GM12878 (cell line): Measurements from ENCODE around the gene SLIT1. TPM values are rescaled to one million over a fixed set of nuclear protein-coding genes. Genes with fewer than 3 reads are reported as not detected.
A peak's percentile ranks its signal among the peaks of the same experiment; 100 is the strongest.

Source experiments
- ATAC-seq: fragments of 200-7000 bp; cut with Tn5 transposase; 3 replicates; pipeline ENCODE4 v1.9.1; 2020; ENCODE audit warnings: mild to moderate bottlenecking, moderate library complexity
- Bru-seq: library from RNA; stranded (reverse); fragments of 400-500 nt; gene quantifications from one replicate; lab custom pipeline; 2021; lab: Mats Ljungman, UMichigan
- BruChase-seq, 2 experiments: library from RNA; stranded (reverse); fragments of 400-500 nt; gene quantifications; one replicate each; lab custom pipeline; 2021; lab: Mats Ljungman, UMichigan
- BruUV-seq: library from RNA; stranded (reverse); fragments of 400-500 nt; replicated peaks from 2 replicates; lab custom pipeline; 2021; lab: Mats Ljungman, UMichigan
- CTCF ChIA-PET: fragments of 300-600 bp; sonication (Branson Sonifier 250); formaldehyde crosslinking; extraction: SDS; loops from one replicate; lab custom pipeline; 2021; ENCODE audit warnings: inconsistent platforms; lab: Yijun Ruan, JAX
- POLR2A ChIA-PET: fragments of 350-600 bp; formaldehyde crosslinking; extraction: SDS; loops from one replicate; lab custom pipeline; 2021; ENCODE audit warnings: inconsistent platforms; lab: Charles Lee
- RAD21 ChIA-PET: fragments of 300-600 bp; sonication (Branson Sonifier 250); formaldehyde crosslinking; loops from one replicate; lab custom pipeline; 2023; ENCODE audit warnings: antibody characterized with exemption; ENCODE audit not compliant: unreplicated experiment; lab: Charles Lee
- SMC1A ChIA-PET: fragments of 300-600 bp; sonication (Branson Sonifier 250); formaldehyde crosslinking; loops from one replicate; lab custom pipeline; 2023; ENCODE audit not compliant: unreplicated experiment, uncharacterized antibody; lab: Charles Lee
- DNase-seq: peaks from one replicate; pipeline ENCODE4 v3.0.0-alpha.2; 2011; ENCODE audit warnings: low read depth, low spot score
- FAIRE-seq: peaks from 3 replicates; lab custom pipeline; 2011; peaks lifted over from hg19 to GRCh38; lab: Jason Lieb, UNC
- H2AFZ ChIP-seq: 2 replicates; pipeline ENCODE4 v1.6.0; 2011; ENCODE audit warnings: low read depth, low read length, control low read depth; ENCODE audit not compliant: control insufficient read depth
- H3K27ac ChIP-seq: 2 replicates; pipeline ENCODE4 v1.5.1; 2011; ENCODE audit warnings: control low read depth; ENCODE audit not compliant: control insufficient read depth, insufficient read depth
- H3K27me3 ChIP-seq, 2 experiments: replicated peaks in 1 of 2; 2 replicates each; pipeline versions ENCODE4 v1.6.0 to v1.6.1; 2011; ENCODE audit warnings: low read length in 1 of 2; ENCODE audit not compliant: control insufficient read depth in 2 of 2, insufficient read depth in 2 of 2
- H3K36me3 ChIP-seq, 2 experiments: 2 replicates each; pipeline ENCODE4 v1.5.1; 2011; ENCODE audit warnings: low read length in 1 of 2; ENCODE audit not compliant: control insufficient read depth in 2 of 2, insufficient read depth in 2 of 2
- H3K4me1 ChIP-seq: 2 replicates; pipeline ENCODE4 v1.6.1; 2011; ENCODE audit warnings: mild to moderate bottlenecking, low read length, moderate library complexity, mixed read lengths; ENCODE audit not compliant: control insufficient read depth, insufficient read depth
- H3K4me2 ChIP-seq: 2 replicates; pipeline ENCODE4 v1.6.0; 2011; ENCODE audit warnings: control low read depth; ENCODE audit not compliant: control insufficient read depth, insufficient read depth
- H3K4me3 ChIP-seq: fragments of 200-600 bp; sonication (generic); 2 replicates; pipeline ENCODE4 v1.5.1; 2016
- H3K79me2 ChIP-seq: 2 replicates; pipeline ENCODE4 v1.6.0; 2011; ENCODE audit warnings: low read length; ENCODE audit not compliant: control insufficient read depth, insufficient read depth
- H3K9ac ChIP-seq: 2 replicates; pipeline ENCODE4 v1.8.0; 2011; ENCODE audit warnings: low read length, control low read depth, mixed read lengths; ENCODE audit not compliant: control insufficient read depth, insufficient read depth
- H3K9me3 ChIP-seq: replicated peaks from 3 replicates; pipeline ENCODE4 v1.5.1; 2011; ENCODE audit warnings: mild to moderate bottlenecking, low read length; ENCODE audit not compliant: control insufficient read depth, insufficient read depth
- H4K20me1 ChIP-seq: 2 replicates; pipeline ENCODE4 v1.6.0; 2011; ENCODE audit not compliant: control insufficient read depth, insufficient read depth
- POLR2A ChIP-seq: IDR thresholded peaks from 2 replicates; pipeline ENCODE4 v1.6.1; 2011; ENCODE audit warnings: low read depth, mild to moderate bottlenecking, low read length
- ZBTB40 ChIP-seq: fragments of 450-650 bp; IDR thresholded peaks from 2 replicates; pipeline ENCODE4 v1.6.1; 2016; ENCODE audit warnings: mild to moderate bottlenecking, moderate library complexity, borderline replicate concordance
- WGBS: methylation state at CpG from one replicate; pipeline ENCODE4 v1.1.6; 2016; ENCODE audit warnings: low lambda C conversion rate; ENCODE audit not compliant: insufficient replicate concordance, insufficient coverage; ENCODE audit errors: missing lambda C conversion rate; 5-methylcytosine and 5-hydroxymethylcytosine counted together
- in situ Hi-C: fragments of 300-500 bp; cut with MboI; formaldehyde crosslinking; loops from 9 replicates; pipeline ENCODE4 v1.14.3; 2018; ENCODE audit warnings: mixed read lengths
- intact Hi-C: fragments of 100-400 bp; cut with micrococcal nuclease; formaldehyde crosslinking; loops from one replicate; pipeline ENCODE4 v1.14.2; 2022; ENCODE audit not compliant: unreplicated experiment
- long read RNA-seq, 2 experiments: library from polyadenylated mRNA; unstranded; transcript quantifications; one replicate each; pipeline ENCODE4 v2.0.0, GENCODE V29; 2019 to 2020
- polyA minus RNA-seq, 3 experiments: library from RNA; depleted of rRNA, polyadenylated mRNA; stranded (reverse); fragments of >200 nt; gene quantifications; 2 replicates each; pipeline ENCODE4 v1.2.3, GENCODE V29; 2011
- polyA plus RNA-seq, 11 experiments: library from polyadenylated mRNA; depleted of rRNA in 4 of 11; unstranded in 6 of 11; stranded (reverse) in 5 of 11; fragments of >200 nt; fragmentation: Nextera tagmentation in 4 of 11; fragmentation: Illumina TruSeq in 1 of 11; extraction: Ambion mirVana in 4 of 11; extraction: Trizol in 1 of 11; gene quantifications; 1 replicate in 1 of 11; 2 replicates in 10 of 11; pipeline versions ENCODE4 v1.2.1 to v1.2.3, GENCODE V29; 2011 to 2016; ENCODE audit warnings: inconsistent platforms in 2 of 11, missing spikeins in 2 of 11, low read depth in 1 of 11
- total RNA-seq, 4 experiments: library from RNA; depleted of rRNA in 3 of 4; stranded (reverse); fragments of >200 nt in 3 of 4; fragmentation: Illumina TruSeq in 1 of 4; extraction: Trizol in 1 of 4; gene quantifications; 2 replicates each; pipeline versions ENCODE4 v1.2.1 to v1.2.3, GENCODE V29; 2013 to 2021

Gene SLIT1
- 1.3 and 1.6 TPM in 2 replicates for total RNA-seq (2013; cell fraction: nucleolus; rRNA removed)
- total RNA-seq (2014; rRNA removed) (0.06 and 0.11 TPM in 2 replicates), total RNA-seq (2014; rRNA removed; fragmentation: Illumina TruSeq; extraction: Trizol) (0.04 TPM in 1 of 2 replicates, not detected in the other), total RNA-seq (2021) (0.05 and 0.15 TPM in 2 replicates), polyA plus RNA-seq (2011; rRNA removed) (0.09 and 0.19 TPM in 2 replicates), polyA plus RNA-seq (2014; fragmentation: Illumina TruSeq; extraction: Trizol) (0.04 TPM in 1 of 2 replicates, not detected in the other), polyA plus RNA-seq (2014; fragmentation: Nextera tagmentation; extraction: Ambion mirVana) (not detected), polyA plus RNA-seq (2014; rRNA removed) (0.06 TPM in 2 replicates), polyA plus RNA-seq (2016; fragmentation: Nextera tagmentation; extraction: Ambion mirVana) (not detected), polyA minus RNA-seq (2011; rRNA and poly(A)+ RNA removed) (0.31 and 0.37 TPM in 2 replicates), Bru-seq, nascent RNA (percentile 30 among the genes with signal in this experiment), BruChase-seq, experiment 1, labeled RNA remaining after a 6-hour chase (percentile 31 among the genes with signal in this experiment), BruChase-seq, experiment 2, labeled RNA remaining after a 2-hour chase (percentile 32 among the genes with signal in this experiment)
- polyA plus RNA-seq (2011; ENCODE audit: low read depth): 0.04 TPM
- polyA plus RNA-seq (2011; cell fraction: cytosol; rRNA removed): 0.10 and 0.17 TPM in 2 replicates
- 0.76 and 1.1 TPM in 2 replicates for polyA plus RNA-seq (2011; cell fraction: nucleus; rRNA removed)
- 0.14 and 0.19 TPM in 2 replicates for polyA plus RNA-seq (2012)
- polyA minus RNA-seq (2011; cell fraction: cytosol; rRNA and poly(A)+ RNA removed): not detected in 2 replicates
- polyA minus RNA-seq (2011; cell fraction: nucleus; rRNA and poly(A)+ RNA removed): 0.60 and 0.77 TPM in 2 replicates
- long read RNA-seq, experiment 1: 0 reads
- long read RNA-seq, experiment 2: 0 reads

GRCh38 chr10:97185326-97186058, at the start of gene SLIT1:
SLIT1 (minus strand) TSS chr10:97185959; CDS start chr10:97185674, 285 bp downstream.
- intact Hi-C loops: no loop called here

More at GRCh38 chr10:97185326-97186058, at the start of gene SLIT1:
- BruUV-seq: no TSS peak
- in situ Hi-C loops: no loop called here
- no peak within 1 kb of the TSS for H3K4me2 ChIP-seq
- CTCF ChIA-PET: no interaction called here
- no peaks in the 10 kb centered on the region for H3K9me3 ChIP-seq
- SMC1A ChIA-PET: no interaction called here
- no peak within 1 kb of the TSS for H3K4me3 ChIP-seq
- POLR2A ChIA-PET: no interaction called here
- no peak within 1 kb of the TSS for H2AFZ ChIP-seq
- no peaks in the 10 kb centered on the region for H3K36me3 ChIP-seq
- WGBS: 3% methylated on average over 59 of the region's 74 CpGs
- RAD21 ChIA-PET: no interaction called here
- no peak for FAIRE-seq
- no peaks in the 10 kb centered on the region for H3K79me2 ChIP-seq
- H3K9ac ChIP-seq: no peak within 1 kb of the TSS
- peaks cover 11 to 14% of the 10 kb centered on the region in 2 experiments for H3K27me3 ChIP-seq
- no peaks in the 10 kb centered on the region for H4K20me1 ChIP-seq
- no peaks in the 10 kb centered on the region for H3K4me1 ChIP-seq
- DNase-seq: no peak
- no peak within 1 kb of the TSS for H3K27ac ChIP-seq
- ATAC-seq: peak; percentile 38; the same call in 2 of the 3 replicates
- TF ChIP-seq POLR2A: peak; percentile 36; the same call in 1 of the 2 replicates
- TF ChIP-seq ZBTB40: no peak
